LNCAP (cell line): Measurements from ENCODE around the gene CYGB.

Experiments used
- TF ChIP-seq, protein P1 (sequence below): fragments of 450-650 bp; IDR thresholded peaks from 2 replicates; pipeline ENCODE4 v1.5.1; 2017; ENCODE audit warnings: mild to moderate bottlenecking

The CYGB gene

DNA sequence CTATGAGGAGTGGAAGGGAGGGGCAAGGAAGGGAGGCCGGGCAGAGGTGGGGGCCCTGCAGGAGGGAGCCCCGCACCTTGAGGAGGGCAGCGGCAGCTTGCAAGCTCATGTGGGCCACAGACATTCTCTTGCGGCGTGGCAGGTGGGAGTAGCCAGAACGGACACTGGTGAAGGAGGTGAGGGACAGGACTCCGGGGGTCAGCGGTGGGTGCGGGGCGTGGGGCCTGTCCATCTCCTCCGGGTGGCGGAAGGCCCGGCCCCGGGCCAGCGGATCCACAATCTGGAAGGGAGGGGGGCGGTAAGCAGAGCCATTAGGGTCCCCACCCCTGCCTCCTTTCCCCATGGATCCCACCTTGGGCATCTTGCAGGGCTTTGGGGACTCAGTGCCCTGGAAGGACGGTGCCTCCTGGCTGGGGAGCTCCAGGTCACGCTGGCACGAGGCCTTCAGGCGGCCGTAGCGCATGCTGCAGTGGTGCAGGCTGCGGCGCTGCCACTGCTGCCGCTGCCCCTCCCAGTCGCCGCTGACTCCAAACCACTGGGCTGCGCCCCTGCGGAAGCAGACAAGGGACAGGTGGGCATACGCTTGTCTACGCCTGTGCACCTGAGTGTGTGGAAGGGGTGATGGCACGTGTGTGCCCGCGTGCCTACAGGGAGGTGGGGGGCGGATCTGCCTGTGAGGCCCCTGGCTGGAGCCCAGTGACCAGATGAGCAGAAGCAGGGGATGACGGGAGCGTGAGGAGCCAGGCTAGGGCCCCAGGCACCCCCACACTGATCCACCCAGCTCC, 58.6 kb downstream of the CYGB start:
- TF ChIP-seq, protein P1, sequence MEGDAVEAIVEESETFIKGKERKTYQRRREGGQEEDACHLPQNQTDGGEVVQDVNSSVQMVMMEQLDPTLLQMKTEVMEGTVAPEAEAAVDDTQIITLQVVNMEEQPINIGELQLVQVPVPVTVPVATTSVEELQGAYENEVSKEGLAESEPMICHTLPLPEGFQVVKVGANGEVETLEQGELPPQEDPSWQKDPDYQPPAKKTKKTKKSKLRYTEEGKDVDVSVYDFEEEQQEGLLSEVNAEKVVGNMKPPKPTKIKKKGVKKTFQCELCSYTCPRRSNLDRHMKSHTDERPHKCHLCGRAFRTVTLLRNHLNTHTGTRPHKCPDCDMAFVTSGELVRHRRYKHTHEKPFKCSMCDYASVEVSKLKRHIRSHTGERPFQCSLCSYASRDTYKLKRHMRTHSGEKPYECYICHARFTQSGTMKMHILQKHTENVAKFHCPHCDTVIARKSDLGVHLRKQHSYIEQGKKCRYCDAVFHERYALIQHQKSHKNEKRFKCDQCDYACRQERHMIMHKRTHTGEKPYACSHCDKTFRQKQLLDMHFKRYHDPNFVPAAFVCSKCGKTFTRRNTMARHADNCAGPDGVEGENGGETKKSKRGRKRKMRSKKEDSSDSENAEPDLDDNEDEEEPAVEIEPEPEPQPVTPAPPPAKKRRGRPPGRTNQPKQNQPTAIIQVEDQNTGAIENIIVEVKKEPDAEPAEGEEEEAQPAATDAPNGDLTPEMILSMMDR, result no peak

DNA sequence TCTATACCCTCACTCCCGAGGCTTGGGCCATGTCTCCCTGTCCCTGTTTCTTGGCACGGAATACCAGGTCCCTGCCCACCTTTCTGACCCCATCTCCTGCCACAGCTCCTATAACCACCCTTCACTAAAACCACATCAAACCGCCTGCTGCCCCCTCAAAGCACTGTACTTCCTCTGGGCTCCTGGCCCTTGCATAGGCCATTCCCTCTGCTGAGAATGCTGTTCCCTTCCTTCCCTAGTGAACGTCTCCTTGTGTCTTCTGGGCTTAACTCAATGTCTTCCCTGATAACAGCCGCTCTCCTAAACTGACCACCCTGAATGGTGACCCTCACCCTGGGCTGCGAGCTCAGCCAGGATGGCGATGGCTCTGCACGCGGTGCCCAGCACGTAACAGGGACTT, 59.4 kb downstream of the CYGB start:
- TF ChIP-seq, protein P1, result no peak

DNA sequence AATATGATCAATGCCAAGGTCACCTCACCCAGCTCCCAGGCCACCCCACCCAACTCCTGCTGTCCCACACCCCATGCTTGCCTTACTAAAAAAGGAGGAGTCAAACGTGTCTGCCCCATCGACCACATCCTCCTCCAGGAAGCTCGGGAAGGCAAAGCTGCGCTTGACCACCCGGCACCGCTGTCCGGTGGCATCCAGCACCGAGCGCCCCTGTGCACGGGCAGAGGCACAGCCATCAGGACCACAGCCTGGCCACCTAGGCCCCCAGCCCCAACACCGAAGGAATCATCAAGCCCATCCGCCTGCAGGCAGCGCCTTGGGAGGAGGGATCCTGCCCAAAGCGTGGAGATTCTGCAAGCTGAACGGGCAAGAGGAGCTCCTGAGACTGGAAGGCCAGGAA, 59.9 kb downstream of the CYGB start:
- TF ChIP-seq, protein P1, result no peak
